GM19043 (cell line): ENCODE results near the gene MCEMP1.
"Not testable (repeated sequence)": the region's sequence is repeated elsewhere in the genome, so short reads cannot be mapped to it uniquely, and the experiment has no call there.

Experiments used
- ATAC-seq: cut with Tn5 transposase; IDR thresholded peaks from one replicate; pipeline ENCODE4 v1.9.1; 2021; ENCODE audit warnings: low read depth; ENCODE audit not compliant: unreplicated experiment

Gene MCEMP1

DNA sequence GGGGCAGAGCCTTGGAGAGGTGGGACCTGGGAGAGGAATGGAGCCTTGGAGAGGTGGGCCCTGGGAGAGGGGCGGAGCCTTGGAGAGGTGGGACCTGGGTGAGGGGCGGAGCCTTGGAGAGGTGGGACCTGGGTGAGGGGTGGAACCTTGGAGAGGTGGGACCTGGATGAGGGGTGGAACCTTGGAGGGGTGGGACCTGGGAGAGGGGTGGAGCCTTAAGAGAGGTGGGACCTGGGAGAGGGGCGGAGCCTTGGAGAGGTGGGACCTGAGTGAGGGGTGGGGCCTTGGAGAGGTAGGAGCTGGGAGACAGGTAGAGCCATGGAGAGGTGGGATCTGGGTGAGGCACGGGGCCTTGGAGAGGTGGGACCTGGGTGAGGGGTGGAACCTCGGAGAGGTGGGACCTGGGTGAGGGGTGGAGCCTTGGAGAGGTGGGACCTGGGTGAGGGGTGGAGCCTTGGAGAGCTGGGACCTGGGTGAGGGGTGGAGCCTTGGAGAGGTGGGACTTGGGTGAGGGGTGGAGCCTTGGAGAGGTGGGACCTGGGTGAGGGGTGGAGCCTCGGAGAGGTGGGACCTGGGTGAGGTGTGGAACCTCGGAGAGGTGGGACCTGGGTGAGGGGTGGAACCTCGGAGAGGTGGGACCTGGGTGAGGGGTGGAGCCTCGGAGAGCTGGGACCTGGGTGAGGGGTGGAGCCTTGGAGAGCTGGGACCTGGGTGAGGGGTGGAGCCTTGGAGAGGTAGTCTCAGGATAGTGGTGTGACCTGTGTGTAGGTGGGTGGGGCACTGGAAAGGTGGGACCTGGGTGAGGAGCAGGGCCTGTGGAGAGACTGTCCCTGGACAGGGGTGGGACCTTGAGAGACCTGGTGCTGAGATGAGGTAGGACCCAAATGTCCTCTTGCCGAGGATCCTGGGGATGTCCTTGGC, 33.0 kb upstream of the MCEMP1 start:
- not testable (repeated sequence) for ATAC-seq

DNA sequence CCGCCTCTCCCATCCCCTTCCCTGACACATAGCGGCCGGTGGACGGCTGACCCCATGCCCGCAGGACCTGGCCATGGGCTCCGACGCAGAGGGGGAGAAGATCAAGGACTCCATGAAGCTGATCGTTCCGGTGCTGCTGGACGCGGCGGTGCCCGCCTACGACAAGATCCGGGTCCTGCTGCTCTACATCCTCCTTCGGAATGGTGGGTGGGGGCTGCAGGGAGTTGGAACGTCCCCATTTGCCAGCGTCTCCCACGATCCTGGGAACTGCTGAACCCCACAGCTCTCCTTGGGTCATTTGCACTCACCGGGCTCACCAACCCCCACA, 32.4 kb upstream of the MCEMP1 start:
- ATAC-seq = no peak

GRCh38 chr19:7645163-7645562, 31.7 kb upstream of the MCEMP1 start:
- ATAC-seq = no peak

- no peak for ATAC-seq
These were observed 31.0 kb upstream of the MCEMP1 start for GRCh38 chr19:7645656-7646425.

DNA sequence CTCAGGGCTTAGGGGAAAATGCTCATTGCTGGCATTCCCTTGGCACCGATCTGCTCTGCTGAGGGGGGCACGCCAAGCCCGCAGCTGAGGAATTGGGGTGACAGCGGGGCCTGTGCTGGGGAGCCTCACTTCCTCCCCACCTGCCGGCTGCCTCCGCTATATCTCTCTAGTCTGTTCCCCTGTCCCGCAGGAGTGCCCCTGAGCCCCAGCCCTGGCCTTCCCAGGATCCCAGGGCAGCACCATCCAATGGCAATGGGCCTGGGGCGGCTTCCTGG, 30.5 kb upstream of the MCEMP1 start:
- ATAC-seq = no peak

- ATAC-seq = no peak
These were observed 29.7 kb upstream of the MCEMP1 start for GRCh38 chr19:7647156-7647555.

GRCh38 chr19:7648265-7649014, 28.4 kb upstream of the MCEMP1 start:
- no peak for ATAC-seq

GRCh38 chr19:7650148-7650547, 26.7 kb upstream of the MCEMP1 start:
- ATAC-seq = no peak

- ATAC-seq = no peak
These were observed 24.7 kb upstream of the MCEMP1 start for GRCh38 chr19:7652061-7652641.

GRCh38 chr19:7654401-7654800, 22.5 kb upstream of the MCEMP1 start:
- no peak for ATAC-seq

DNA sequence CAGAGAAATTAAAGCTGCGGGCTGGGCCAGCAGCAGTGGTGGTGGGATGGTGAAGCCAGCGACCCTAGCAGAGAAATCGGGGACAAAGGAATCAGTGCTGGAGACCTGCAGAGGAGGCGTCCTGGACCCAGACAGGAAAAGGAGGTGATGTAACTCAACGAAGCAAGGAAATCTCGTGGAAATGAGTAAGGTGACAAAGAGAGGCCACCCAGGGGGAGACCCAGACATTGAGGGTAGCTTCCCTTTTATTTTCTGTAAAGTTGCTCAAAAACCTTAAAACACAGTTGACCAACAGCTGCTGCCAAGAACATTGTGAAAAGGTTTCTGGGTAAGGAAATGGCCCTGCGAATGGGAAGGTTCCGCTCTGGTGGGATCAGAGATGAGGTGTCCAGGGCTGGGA, 21.3 kb upstream of the MCEMP1 start:
- no peak for ATAC-seq

DNA sequence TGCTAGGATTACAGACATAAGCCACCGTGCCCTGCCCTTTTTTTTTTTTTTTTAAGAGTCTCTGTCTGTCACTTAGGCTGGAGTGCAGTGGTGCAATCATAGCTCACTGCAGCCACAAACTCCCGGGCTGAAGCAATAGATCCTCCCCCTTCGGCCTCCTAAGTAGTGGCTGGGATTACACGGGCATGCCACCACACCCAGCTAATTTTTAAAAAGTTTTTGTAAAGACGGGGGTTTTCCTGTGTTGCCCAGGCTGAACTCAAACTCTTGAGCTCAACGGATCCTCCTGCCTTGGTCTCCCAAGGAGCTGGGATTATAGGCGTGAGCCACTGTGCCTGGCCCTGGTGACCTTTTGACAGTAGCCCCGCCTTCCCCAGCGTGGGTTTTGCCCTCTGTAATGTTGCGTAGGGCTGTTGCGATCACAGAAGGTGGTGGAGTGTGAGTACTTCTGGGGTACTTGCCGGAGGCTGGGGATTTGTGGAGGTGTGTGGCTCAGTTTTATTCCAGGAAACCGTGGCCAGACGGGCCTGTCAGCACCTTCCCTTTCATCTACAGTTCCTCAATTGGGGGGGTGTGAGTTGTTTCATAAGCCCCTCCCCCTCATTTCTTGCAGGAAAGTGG, 19.6 kb upstream of the MCEMP1 start:
- no peak for ATAC-seq

- no peak for ATAC-seq
These were observed 18.6 kb upstream of the MCEMP1 start for GRCh38 chr19:7658219-7658686.

GRCh38 chr19:7661744-7662538, 14.9 kb upstream of the MCEMP1 start:
- ATAC-seq = no peak

GRCh38 chr19:7662657-7663056, 14.2 kb upstream of the MCEMP1 start:
- no peak for ATAC-seq

DNA sequence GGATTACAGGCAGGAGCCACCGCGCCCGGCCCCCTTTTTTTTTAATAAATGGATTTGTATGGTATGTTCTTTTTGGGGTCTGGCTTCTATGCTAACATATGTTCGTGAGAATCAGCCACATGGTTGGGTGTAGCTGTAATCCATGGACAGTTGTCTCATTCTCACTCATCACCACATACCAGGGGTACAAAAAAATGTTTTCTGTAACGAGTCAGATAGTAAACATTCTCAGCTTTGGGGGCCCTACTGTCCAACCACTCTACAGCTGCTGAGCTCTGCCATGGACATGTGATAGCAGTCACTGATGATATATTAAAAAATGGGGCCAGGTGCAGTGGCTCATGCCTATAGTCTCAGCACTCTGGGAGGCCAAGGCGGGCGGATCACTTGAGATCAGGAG, 13.2 kb upstream of the MCEMP1 start:
- no peak for ATAC-seq

DNA sequence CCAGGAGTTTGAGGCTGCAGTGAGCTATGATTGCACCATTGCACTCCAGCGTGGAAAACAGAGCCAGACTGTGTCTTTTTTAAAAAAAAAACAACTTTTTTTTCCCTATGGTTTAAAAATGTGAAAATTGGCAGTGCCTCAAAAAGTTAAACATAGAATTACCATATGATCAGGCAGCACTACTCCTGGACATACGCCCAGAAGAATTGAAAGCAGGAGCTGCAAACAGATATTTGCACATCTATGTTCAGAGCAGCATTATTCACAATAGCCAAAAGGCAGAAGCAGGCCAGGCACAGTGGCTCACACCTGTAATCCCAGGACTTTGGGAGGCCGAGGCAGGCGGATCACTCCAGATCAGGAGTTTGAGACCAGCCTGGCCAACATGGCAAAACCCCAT, 11.8 kb upstream of the MCEMP1 start:
- ATAC-seq = no peak

DNA sequence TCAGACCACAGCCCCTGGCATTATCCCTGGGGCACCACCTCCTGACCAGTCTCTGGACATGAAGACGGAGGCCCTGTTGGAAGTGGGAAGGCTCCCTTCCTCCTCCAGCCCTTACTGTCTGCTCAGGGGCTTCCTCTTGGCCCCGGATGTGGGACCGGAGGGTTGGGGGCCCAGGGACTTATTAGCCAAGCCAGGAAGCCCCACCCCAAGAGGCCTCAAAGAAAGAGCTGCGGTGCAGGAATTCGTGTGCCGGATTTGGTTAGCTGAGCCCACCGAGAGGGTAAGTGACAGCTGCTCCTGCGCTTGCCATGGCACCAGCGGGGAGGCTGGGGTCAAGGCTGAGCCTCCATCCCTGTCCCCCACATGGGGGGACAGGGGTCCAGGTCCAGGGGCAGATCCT, 8.0 kb upstream of the MCEMP1 start, which contains the start of gene RETN:
Gene RETN (plus strand): TSS at position 208 of the 400 bp plus-strand sequence. CDS start 278 bp downstream, outside the sequence.
- ATAC-seq = no peak

- ATAC-seq = no peak
These were observed 7.2 kb upstream of the MCEMP1 start for GRCh38 chr19:7669641-7670040.
